Measurements from ENCODE around the gene AKAP9.

DNA sequence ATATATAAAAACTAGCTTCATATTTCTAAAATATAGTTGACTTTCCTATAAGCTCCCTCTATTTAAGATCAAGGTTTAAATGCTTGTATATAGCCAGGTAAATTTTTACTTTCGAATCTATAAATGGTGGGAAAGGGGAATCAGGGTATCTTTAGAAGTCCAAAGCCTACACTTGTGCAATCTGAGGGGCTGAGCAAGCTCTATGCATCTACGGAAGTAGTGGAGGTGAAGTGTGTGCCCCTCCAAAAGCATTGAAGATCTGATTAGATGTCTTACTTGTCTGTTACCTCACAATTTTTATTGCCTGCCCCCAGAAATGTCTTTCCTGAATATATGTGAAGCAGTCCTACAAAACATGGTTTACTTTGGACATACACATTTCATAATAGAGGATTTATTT, 1.6 kb downstream of the AKAP9 start:
- TF ChIP-seq POLR2A (IDR thresholded peaks at IDR 0.05) (no peak), CTCF (IDR thresholded peaks at IDR 0.05) (no peak)

All from Peyer's patch (tissue), 4 donors.